ENCODE measurements around the gene AMZ1. TPM values are rescaled to one million over a fixed set of nuclear protein-coding genes. Genes with fewer than 3 reads are reported as not detected.
"Not testable (repeated sequence)": the region's sequence is repeated elsewhere in the genome, so short reads cannot be mapped to it uniquely, and the experiment has no call there.

The AMZ1 gene
- total RNA-seq, 2 donors from 2014 or later, result 0.62 TPM; not detected in 1

GRCh38 chr7:2673934-2674333, 14.1 kb upstream of the AMZ1 start:
- no peaks in the 10 kb centered on the region for H3K27me3 ChIP-seq (replicated peaks; ENCODE audit: insufficient read depth)
- no peaks in the 10 kb centered on the region for H3K36me3 ChIP-seq
- no peaks in the 10 kb centered on the region for H3K4me1 ChIP-seq (replicated peaks)
- intact Hi-C loops (cut with DNase I), result no loop called here
- no peak overlapping the region for H3K27ac ChIP-seq
- H3K9me3 ChIP-seq, result no peaks in the 10 kb centered on the region
- no peak overlapping the region for H3K4me3 ChIP-seq
- TF ChIP-seq POLR2AphosphoS5 (IDR thresholded peaks at IDR 0.05) (no peak), POLR2A (IDR thresholded peaks at IDR 0.05) (no peak)
- TF ChIP-seq, protein P1, sequence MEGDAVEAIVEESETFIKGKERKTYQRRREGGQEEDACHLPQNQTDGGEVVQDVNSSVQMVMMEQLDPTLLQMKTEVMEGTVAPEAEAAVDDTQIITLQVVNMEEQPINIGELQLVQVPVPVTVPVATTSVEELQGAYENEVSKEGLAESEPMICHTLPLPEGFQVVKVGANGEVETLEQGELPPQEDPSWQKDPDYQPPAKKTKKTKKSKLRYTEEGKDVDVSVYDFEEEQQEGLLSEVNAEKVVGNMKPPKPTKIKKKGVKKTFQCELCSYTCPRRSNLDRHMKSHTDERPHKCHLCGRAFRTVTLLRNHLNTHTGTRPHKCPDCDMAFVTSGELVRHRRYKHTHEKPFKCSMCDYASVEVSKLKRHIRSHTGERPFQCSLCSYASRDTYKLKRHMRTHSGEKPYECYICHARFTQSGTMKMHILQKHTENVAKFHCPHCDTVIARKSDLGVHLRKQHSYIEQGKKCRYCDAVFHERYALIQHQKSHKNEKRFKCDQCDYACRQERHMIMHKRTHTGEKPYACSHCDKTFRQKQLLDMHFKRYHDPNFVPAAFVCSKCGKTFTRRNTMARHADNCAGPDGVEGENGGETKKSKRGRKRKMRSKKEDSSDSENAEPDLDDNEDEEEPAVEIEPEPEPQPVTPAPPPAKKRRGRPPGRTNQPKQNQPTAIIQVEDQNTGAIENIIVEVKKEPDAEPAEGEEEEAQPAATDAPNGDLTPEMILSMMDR (IDR thresholded peaks at IDR 0.05), result no peak
- DNase-seq (ENCODE audit: low spot score), result no peak

GRCh38 chr7:2675256-2675764, 12.7 kb upstream of the AMZ1 start:
- no peaks in the 10 kb centered on the region for H3K4me1 ChIP-seq (replicated peaks)
- 73% methylated on average over 9 of the region's 9 CpGs for WGBS

DNA sequence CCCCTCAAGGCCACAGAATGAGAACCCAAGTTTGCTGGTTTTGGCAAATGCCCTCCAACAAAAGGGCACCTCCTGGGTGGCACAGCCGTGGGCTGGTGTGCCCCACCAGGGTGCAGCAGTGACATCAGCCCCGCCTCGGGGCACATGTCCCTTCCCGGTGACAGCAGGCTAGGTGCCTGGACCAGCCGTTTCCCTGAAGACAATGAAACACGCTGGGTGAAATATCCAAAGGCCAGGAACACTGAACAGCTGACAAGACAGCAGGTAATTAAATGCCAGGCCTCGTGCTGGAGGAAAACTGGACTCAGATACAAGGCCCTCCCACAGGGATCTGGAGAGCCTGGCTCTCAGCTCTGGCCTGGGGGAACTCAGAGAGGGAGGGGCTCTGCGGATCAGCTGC, 11.4 kb upstream of the AMZ1 start:
- H3K36me3 ChIP-seq; intact Hi-C loops (cut with DNase I); H3K27me3 ChIP-seq (replicated peaks; ENCODE audit: insufficient read depth); H3K27ac ChIP-seq; H3K9me3 ChIP-seq; H3K4me3 ChIP-seq; DNase-seq (ENCODE audit: low spot score); H3K4me1 ChIP-seq (replicated peaks): not testable (repeated sequence)
- WGBS, result 65% methylated on average over 7 of the region's 8 CpGs

More at GRCh38 chr7:2675256-2675764, 12.7 kb upstream of the AMZ1 start:
- Histone ChIP-seq H3K27me3 (replicated peaks; ENCODE audit: insufficient read depth) (no peaks in the 10 kb centered on the region), H3K9me3 (no peaks in the 10 kb centered on the region), H3K36me3 (no peaks in the 10 kb centered on the region), H3K27ac (no peak overlapping the region), H3K4me3 (no peak overlapping the region)
- no peak for DNase-seq (ENCODE audit: low spot score)
- intact Hi-C loops (cut with DNase I), result no loop called here
- TF ChIP-seq, protein P1 (IDR thresholded peaks at IDR 0.05), result no peak
- TF ChIP-seq POLR2AphosphoS5 (IDR thresholded peaks at IDR 0.05), result no peak
- no peak for TF ChIP-seq POLR2A (IDR thresholded peaks at IDR 0.05)

- 62% methylated on average over 10 of the region's 15 CpGs for WGBS
- H3K27me3 ChIP-seq (replicated peaks; ENCODE audit: insufficient read depth); H3K4me3 ChIP-seq; H3K36me3 ChIP-seq; H3K9me3 ChIP-seq; H3K27ac ChIP-seq; intact Hi-C loops (cut with DNase I); DNase-seq (ENCODE audit: low spot score); H3K4me1 ChIP-seq (replicated peaks): not testable (repeated sequence)
Observed at GRCh38 chr7:2678454-2678853, 9.5 kb upstream of the AMZ1 start.

DNA sequence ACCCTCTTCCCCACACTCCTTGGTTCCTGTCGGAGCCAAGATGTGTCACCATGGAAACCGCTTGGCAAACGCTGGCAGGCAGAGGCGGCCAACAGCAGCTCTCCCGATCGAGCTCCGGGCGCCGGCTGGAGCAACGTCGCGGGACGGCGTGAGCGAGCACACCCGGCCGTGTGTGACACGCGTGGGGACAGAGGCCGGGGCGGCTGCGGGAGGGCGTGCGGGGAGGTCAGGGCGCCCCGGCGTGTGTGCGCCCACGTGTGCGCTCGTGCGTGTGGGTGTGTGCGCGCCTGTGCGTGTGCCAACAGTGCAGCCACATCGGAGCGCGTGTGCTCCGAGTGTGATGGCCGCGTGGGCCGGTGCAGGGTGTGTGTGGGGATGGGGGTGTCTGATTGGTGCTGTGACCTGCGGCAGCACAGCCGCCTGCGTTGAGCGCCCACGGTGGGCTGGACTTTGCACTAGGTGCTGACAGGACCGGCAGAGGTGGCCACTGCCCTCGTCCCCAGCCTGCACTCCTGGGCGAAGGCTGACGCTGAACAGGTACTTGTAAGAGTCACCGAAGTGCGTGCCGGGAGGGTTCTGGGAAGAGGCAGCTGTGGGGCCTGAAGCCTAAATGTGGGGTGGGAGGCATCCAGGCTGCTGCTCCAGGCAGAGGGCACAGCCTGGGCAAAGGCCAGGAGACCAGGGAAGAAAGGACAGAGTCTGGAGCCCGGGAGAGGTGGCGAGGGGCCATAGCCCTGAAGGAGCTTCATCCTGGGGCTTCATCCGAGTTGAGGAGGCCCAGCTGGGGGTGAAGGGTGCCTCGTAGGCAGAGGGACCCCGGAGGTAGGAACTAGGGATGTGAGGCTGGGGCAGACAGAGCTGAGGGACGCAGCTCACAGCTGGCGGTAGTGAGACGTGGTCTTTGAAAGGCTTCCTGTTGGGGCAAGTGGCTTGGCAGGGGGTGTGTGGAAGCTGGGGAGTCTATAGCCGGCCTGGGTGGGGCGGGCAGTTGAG, 8.6 kb upstream of the AMZ1 start:
- DNase-seq (ENCODE audit: low spot score); H3K4me1 ChIP-seq (replicated peaks); H3K27ac ChIP-seq; H3K9me3 ChIP-seq; H3K4me3 ChIP-seq; H3K36me3 ChIP-seq; H3K27me3 ChIP-seq (replicated peaks; ENCODE audit: insufficient read depth): not testable (repeated sequence)
- 56% methylated on average over 52 of the region's 64 CpGs for WGBS
- intact Hi-C loops (cut with DNase I), result loop anchor here (5.0 kb wide), 2 partner anchors 112 to 227 kb away; no protein-coding TSS in a partner anchor

DNA sequence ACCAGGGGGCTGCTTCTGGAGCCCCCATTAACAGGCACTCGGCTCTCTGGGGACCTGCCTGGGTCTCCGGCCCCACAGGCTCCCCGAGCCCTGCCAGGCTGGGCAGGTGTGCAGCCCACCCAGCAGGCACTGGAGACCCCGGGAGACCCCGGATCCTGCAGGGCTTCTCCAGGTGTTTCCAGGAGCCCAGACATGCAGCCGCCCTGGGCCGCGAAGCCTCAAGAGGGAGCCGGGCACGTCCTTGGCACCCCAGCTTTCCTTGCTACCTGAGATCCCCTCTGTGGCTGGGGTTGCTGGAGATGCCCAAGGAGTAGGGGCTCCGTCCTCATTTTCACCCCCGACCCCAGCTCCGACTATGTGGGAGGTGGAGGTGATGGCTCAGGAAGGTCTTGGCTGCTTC, 7.7 kb upstream of the AMZ1 start:
- Histone ChIP-seq H3K27ac (no peak overlapping the region), H3K36me3 (no peaks in the 10 kb centered on the region), H3K9me3 (no peaks in the 10 kb centered on the region), H3K4me3 (no peak overlapping the region), H3K4me1 (replicated peaks) (no peaks in the 10 kb centered on the region), H3K27me3 (replicated peaks; ENCODE audit: insufficient read depth) (no peaks in the 10 kb centered on the region)
- no peak for DNase-seq (ENCODE audit: low spot score)
- 95% methylated on average over 13 of the region's 13 CpGs for WGBS
- intact Hi-C loops (cut with DNase I), result loop anchor here (5.0 kb wide), 2 partner anchors 113 to 228 kb away; no protein-coding TSS in a partner anchor
- TF ChIP-seq, protein P1 (IDR thresholded peaks at IDR 0.05), result no peak
- TF ChIP-seq POLR2AphosphoS5 (IDR thresholded peaks at IDR 0.05) (no peak), POLR2A (IDR thresholded peaks at IDR 0.05) (no peak)

Measured in prostate gland (tissue), 2 donors.